ENCODE results near the gene GSAP. TPM values are rescaled to one million over a fixed set of nuclear protein-coding genes. Genes with fewer than 3 reads are reported as not detected.

The GSAP gene
- total and polyA plus RNA-seq, 9 of the 15 experiments (the other 6 are each of a cell fraction or from before 2014, with no cell fraction given) = 0.13 TPM; not detected in 8

GRCh38 chr7:77327932-77328628 lies 88.1 kb downstream of the GSAP start:
- H3K27me3 ChIP-seq (ENCODE audit: control insufficient read depth in 2 of 2, insufficient read depth in 2 of 2, low read length in 2 of 2) = peaks cover 9 to 15% of the 10 kb centered on the region in 2 experiments; a peak in 4 of 5 replicates
- 0% methylated on average over 6 of the region's 6 CpGs for WGBS (ENCODE audit: insufficient coverage, low coverage, missing lambda C conversion rate)
- BruUV-seq (replicated peaks) = no TSS peak
- H3K27ac ChIP-seq (ENCODE audit: extremely low read depth, low read depth, low read length) = no peak overlapping the region
- POLR2A ChIA-PET = interaction anchor here (0.8 kb wide), 1 partner anchor 9 kb away, joined by 4 read pairs; no protein-coding TSS in a partner anchor
- H3K36me3 ChIP-seq (ENCODE audit: control insufficient read depth, insufficient read depth, low read length) = no peaks in the 10 kb centered on the region
- CTCF ChIA-PET (ENCODE audit: low intra/inter-chr PET ratio) = no interaction called here
- ATAC-seq = no peak
- DNase-seq (ENCODE audit: extremely low read depth in 1 of 4, low spot score in 3 of 4) = no peak
- no peaks in the 10 kb centered on the region for H3K9me1 ChIP-seq (ENCODE audit: control insufficient read depth, insufficient read depth, low read length)
- H3K9ac ChIP-seq (ENCODE audit: insufficient read depth in 1 of 2, low read depth in 2 of 2, low read length in 2 of 2) = no peak overlapping the region; a peak in 1 of 4 replicates
- no peaks in the 10 kb centered on the region for H3K79me2 ChIP-seq (ENCODE audit: control insufficient read depth, insufficient read depth, low read length)
- intact Hi-C loops (cut with micrococcal nuclease) (no loop called here), in situ Hi-C loops (cut with MboI) (no loop called here)
- no peak overlapping the region for H3K4me3 ChIP-seq
- FAIRE-seq = no peak
- TF ChIP-seq ZBTB11 (CRISPR knock-in tag; IDR thresholded peaks at IDR 0.05) = no peak
- TF ChIP-seq DNMT1 (IDR thresholded peaks at IDR 0.05) = no peak
- TF ChIP-seq PRPF4 (IDR thresholded peaks at IDR 0.05; ENCODE audit: insufficient read depth, low read depth, low read length, poor library complexity, severe bottlenecking) = no peak
- no peak for TF ChIP-seq RFX1 (IDR thresholded peaks at IDR 0.05)
- TF ChIP-seq SMC3 (conservative IDR thresholded peaks at IDR 0.05; ENCODE audit: insufficient read depth, low read depth, low read length) = no peak
- H4K20me1 ChIP-seq (replicated peaks; ENCODE audit: control insufficient read depth, insufficient read depth, low read length) = no peaks in the 10 kb centered on the region
- H3K9me3 ChIP-seq (replicated peaks; ENCODE audit: control insufficient read depth, insufficient read depth, low read depth, low read length) = no peaks in the 10 kb centered on the region
- no peak overlapping the region for H3K4me2 ChIP-seq (ENCODE audit: insufficient read depth, low read length)
- no peak overlapping the region for H2AFZ ChIP-seq (ENCODE audit: low read depth, low read length)
- no peaks in the 10 kb centered on the region for H3K4me1 ChIP-seq (replicated peaks in 1 of 2; ENCODE audit: control insufficient read depth in 2 of 2, insufficient read depth in 2 of 2, low read length in 2 of 2)
